Esophagus squamous epithelium (tissue), 4 donors: ENCODE data around the gene NMUR1.

Source experiments
- CTCF ChIP-seq, 6 experiments: fragments of 450-650 bp in 4 of 6; fragments of 200-600 bp in 2 of 6; sonication (generic) in 2 of 6; IDR thresholded peaks; one replicate each; pipeline ENCODE4 v1.5.1; 2016 to 2019; ENCODE audit warnings: antibody characterized with exemption in 6 of 6, mild to moderate bottlenecking in 4 of 6, moderate library complexity in 4 of 6
- POLR2A ChIP-seq, 4 donors: fragments of 450-650 bp; IDR thresholded peaks; one replicate each; pipeline ENCODE4 v1.6.1; 2017; ENCODE audit warnings: antibody characterized with exemption in 4 of 4, mild to moderate bottlenecking in 4 of 4, moderate library complexity in 3 of 4

GRCh38 chr2:231557571-231558217 is 27.4 kb upstream of the NMUR1 start:
- TF ChIP-seq CTCF (IDR thresholded peaks at IDR 0.05), result peak; percentile 30 to 82 (median 47)
- TF ChIP-seq POLR2A (IDR thresholded peaks at IDR 0.05), result no peak
